Islet precursor cell (in vitro differentiated cells): ENCODE measurements around the gene HSFX3.

Source experiments
- DNase-seq: peaks from one replicate; pipeline ENCODE4 v3.0.0-alpha.2; 2018

The HSFX3 gene

DNA sequence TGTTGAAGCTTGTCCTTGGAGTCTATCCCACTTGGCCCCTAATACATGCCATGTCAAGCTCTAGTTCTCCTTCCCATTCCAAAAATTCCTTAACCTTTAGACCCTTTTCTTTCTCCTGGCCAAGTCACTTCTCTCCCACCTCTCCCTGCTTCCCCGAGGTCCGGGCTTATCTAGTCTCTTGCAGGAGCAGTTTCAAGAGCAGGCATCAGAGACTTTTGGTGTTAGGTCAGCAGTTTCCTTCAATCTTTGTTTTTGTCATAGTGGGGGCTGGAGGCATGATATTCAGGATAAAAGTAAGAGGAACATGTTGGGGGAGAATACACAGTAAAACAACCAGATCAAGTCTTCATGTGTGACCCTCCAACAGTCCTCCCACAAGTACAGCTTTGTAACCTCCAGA is 33.1 kb downstream of the HSFX3 start:
- no peak for DNase-seq

DNA sequence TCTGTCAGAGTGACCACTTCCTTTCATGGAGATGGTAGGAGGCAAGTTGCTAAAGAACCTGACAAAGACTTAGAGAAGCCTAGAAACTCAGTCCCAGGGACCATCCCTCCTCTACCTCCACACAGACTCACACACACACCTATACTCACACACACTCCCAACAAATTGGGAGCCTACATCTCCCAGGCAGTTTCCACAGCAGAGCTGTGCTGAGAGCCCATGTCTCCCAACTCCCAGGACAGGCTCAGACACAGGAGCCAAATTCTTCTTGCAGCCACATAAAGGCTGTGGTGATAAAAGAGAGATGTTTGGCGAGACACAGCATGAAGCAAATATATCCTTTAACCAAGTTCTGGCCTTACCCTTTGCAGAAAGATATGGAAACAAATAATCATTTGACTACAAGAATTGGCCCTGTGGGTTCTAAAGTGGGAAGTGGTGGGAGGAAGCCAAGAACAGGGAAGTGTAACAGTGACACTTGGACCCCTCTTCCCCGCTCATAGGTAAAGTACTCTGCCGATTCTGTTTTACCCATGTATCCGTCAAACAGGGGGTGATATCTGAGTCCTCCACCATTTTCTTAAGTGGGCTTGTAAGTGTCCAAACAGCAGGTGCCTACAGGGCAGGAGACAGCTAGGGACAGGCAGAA is 33.6 kb downstream of the HSFX3 start:
- peak; percentile 31 for DNase-seq

DNA sequence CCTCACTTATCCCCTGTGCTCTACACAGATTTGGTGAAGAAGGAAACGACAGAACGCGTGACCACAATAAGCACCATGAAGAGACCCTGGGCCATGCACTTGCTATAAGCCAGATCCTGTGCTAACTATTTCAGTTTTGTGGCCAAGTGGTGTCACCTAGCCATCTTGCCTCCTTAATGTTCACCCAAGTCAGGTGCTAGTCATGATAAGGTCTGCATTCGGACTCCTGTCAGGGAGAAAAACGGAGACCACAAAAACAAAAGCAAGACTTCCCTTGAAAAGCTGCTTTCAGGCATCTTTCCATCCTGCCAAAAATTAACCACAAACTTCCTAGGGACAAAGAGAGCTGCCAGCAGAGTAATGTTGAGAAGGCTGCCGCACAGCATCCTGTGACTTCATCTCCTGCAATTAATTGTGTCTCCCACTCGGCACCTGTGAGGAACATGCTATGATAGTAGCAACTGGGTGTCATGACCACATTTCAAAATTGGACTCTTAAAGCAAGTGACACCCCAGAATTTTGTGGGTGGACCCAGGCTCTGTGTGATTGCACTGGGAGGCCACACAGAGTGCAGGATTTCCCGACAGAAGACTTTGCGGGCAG is 35.8 kb downstream of the HSFX3 start:
- DNase-seq: no peak

DNA sequence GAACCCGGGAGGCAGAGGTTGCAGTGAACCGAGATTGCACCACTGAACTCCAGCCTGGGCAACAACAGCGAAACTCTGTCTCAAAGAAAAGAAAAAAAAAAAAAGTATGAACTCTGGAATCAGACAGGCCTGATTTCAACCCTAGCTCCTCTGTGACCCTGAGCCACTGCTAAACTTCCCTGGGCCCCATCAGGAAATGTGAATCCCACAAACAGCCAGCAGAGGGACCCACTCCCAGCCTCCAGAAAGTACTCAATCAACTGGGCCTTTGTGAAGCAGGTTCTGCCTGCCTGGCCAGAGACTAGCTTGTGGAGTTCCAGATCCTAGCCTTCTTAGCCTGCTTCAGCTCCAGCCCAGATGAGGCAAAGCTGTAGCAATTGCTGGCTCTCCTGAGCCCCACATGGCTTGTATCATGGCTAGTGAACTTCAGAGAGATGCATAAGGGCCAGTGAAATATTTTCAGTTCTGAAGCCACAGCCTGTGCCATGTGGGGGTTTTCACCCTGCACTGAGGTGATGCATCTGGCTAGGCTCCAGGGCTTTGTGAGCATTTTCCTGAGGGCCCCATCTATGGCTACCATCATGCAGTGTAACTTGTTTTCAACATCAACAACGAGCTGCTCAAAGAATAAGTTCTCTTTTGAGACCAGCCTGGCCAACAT is 37.4 kb downstream of the HSFX3 start:
- peak; percentile 88 for DNase-seq

DNA sequence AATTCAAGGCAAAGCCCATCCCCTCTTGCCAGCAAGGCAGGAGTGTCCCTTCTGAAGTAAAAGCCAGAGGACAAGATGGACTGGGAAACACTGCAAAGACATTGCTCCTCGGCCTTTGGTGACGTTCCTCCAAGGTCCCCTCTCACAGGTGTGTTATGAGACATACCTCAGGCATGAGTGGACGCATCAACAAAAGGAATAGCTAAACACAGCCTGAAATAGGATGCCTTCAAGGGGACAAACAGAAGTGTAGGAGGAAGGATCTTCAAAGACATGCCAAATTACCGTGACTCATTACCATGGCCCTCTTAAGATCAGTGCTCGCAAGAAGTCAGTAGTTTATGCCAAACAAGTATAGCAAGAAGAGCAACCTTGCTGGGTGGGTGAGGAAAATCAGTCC is 38.6 kb downstream of the HSFX3 start:
- peak; percentile 89 for DNase-seq

DNA sequence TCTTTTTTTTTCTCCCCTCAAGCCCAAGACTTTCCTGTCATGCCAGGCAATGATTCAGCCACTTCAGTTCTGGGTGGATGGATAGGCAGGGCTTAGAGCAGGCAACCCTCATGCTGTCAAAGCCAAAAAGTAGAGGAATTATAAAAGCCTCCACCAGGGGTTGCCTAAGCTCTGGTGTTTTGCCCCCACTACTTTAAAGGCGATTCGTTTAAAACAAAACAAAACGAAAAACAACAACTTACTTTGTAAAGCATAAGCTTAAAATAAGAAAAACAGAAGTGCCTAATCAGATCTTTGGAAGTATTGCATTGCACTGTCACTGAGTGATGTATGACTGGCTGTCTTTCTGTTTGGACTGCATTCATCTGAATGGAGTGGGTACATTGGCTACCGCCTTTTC is 39.3 kb downstream of the HSFX3 start:
- no peak for DNase-seq

DNA sequence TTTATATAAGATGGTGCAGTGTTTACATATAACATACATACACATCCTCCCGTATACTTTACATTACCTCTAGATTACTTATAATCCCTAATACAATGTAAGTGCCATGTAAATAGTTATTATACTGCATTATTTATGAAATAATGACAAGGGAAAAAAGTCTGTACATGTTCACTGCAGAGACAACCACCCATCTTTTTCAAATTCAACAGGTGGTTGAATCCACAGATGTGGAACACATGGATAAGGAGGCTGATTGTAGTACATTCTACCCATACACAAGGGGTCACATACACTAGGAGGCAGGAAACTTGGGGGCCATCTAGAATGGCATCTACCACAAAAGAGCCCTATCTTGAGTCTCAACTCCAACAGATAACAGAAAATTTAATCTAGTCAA is 41.3 kb downstream of the HSFX3 start:
- DNase-seq: no peak

DNA sequence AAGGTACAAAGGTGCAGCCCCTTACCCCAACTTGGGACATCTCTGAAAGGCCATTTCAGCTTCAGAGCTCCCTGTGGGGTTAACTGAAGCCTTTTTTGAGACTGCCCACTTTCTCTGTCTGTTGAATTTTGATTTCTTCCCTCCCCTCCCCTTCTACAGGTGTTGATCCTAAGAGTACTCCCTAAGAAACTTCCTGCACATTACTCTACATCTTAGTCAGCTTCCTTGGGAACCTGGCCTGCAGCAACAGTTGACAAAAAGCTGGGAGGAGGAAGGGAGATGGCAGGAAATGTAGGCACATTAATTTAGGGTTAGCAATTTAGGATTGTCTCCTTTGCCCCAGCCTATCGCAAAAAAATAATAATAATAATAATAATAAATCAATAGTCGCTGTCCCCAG is 43.4 kb downstream of the HSFX3 start:
- DNase-seq: peak; percentile 28

DNA sequence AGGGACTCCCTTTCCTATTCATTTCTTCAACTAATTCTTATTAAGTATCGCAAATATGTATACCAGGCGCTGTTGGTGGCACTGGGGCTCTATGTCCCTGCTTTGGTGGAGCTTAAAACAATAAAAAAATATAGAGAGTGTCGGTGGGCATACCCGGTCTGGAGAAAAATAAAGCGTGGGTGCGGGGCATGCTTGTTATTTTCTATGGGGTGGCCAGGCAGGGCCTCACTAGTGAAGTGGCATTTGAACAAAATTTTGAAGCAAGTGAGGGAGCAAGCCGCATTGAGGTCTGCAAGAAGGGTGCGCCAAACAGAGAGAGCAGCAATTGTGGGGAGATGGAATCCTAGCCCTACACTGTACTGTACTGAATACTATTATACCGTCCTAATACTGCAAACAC is 44.1 kb downstream of the HSFX3 start:
- DNase-seq: peak; percentile 28

DNA sequence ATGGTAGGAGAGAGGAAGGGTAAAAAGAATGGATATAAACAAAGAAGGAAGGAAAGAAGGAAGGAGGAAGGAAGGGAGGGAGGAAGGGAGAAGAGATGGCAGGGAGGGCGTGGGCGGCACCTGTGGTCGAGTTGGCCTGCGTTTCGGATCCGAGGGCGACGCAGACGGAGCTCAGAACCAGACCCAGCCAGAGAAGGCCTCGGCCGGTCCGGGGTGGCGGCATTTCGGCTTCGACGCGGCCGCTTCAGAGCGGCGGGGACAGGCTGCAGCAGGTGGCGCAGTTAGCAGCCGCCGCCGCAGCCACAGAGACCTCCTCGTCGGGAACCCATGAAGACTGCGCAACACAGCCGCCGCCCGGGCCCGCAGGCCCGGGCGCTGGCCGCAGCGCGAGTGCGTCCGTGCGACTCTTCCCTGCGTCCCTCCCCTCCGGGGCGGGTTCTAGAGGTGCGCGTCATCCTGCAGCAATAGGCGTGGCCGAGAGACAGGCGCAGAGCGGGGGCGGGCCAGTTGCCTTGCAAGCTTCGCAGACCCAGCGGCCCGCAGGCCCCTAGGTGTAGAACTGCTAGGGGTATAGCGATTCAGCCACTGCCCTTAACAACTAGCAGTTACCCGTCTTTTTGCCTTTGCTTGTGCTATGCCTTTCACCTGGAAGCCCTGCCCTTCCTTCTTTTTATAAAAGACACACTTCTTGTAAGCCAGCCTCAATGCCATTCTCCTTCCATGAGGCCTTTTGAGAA is 44.6 kb downstream of the HSFX3 start, which contains the start of gene IDS:
TSS of gene IDS (minus strand) at position 392 of the 737 bp plus-strand sequence. CDS start at position 223, 169 bp downstream.
- DNase-seq: peak; percentile 96

DNA sequence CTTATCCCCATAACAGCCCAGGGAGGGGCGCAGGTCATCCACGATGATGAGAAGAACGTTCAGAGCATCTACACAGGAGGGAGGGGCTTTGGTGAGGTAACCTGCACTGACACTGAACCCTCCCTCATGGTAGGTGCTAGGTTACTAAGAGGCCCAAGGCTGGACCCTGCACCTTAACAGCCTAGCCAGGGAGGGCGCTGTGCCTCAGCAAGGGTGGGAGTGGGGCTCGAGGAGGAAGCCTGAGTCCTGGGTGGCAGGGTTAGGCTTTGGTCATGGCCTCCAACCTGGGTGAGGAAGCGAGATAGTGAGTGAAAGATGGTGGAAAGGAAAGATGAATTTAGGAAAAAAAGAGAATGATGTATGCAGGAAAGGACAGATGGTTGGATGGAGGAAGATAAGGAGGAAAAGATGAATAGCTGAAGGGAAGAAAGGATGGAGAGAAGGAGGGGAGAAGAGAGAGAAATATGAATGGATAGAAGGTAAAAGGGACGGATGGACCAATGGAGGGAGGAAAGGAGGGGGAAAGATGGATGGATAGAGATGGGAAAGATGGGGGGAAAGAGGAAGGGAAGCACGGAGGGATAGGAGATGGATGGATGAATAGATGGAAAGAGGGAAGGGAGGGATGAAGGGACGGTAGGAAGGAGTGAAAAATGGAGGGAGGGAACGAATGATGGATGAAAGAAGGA is 45.4 kb downstream of the HSFX3 start:
- peak; percentile 85 for DNase-seq

DNA sequence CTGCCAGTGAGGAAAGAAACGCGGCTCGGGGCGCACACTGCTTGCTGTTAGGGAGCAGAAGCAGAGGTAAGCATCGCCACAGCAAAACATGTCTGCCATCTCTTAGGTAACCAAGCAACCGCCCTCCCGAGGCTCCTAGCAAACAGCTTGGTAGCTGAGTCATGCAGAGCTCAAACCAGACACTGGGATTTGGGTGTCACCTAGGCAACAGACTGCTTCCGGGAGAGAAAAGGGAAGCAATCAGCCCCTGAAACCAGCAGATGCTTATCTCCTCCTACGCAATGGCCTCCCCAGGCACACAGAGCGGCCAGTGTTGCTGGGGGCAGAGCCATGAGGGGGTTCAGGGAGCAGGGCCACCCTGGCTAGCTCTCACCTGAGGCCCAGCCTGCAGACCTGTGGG is 46.3 kb downstream of the HSFX3 start:
- peak; percentile 81 for DNase-seq

DNA sequence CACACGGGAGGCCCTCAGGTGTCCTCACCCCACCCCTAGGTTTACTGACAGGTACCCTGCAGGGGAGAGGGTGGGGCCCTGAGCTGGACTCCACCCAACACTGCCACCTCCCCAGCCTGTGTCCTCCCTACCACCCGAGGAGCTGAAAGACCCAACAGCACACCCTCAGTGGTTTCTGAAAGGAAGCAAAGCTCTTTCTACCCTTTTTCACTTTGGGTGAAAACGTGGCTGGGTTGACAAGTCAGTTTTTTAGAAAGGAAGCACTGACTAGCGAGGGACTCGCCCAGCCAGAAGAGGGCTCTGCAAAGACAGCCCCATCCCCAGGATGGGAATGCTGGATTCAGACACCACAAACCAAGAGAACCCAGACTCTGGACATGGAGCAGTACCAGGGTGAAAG is 46.8 kb downstream of the HSFX3 start:
- DNase-seq: peak; percentile 12

DNA sequence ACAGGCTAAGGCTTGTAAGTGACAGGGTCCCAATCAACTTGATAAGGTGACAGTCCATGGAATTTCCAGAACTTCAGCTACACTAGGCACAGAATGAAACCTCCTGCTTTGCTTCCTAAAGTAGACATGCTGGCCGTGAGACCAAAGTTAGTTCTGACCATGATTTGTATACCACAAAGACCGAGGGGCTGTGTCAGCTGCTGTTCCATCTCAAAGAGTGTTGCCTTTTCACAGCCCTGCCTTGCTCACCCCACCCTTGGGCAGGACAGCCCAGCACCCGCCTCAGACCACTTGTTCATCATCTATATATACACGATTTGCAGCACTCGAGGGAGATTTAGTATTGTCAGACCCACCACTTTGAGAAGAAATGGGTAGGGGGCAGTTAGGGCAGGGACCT is 50.0 kb downstream of the HSFX3 start:
- DNase-seq: peak; percentile 29

DNA sequence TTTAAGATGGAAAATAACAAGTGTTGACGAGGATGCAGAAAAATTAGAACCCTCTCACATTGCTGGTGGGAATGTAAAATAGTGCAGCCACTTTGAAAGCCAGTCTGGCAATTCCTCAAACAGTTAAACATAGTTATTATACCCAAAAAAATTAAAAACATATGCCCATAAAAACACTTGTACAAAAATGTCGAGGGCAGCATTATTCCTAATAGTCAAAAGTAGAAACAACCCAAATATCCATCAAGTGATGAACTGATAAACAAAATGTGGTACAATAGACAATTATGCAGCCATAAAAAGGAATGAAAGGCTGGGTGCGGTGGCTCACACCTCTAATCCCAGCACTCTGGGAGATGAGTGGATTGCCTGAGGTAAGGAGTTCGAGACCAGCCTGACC is 51.0 kb downstream of the HSFX3 start:
- DNase-seq: no peak
